ENCODE data around the gene IGFBP2. TPM values are rescaled to one million over a fixed set of nuclear protein-coding genes. Genes with fewer than 3 reads are reported as not detected.

IGFBP2 gene
- total and polyA plus RNA-seq, 2 of the 13 experiments (the other 11 are each of a cell fraction or from before 2014, with no cell fraction given), result 2.0 to 5.8 TPM

- TF ChIP-seq ZNF543 (CRISPR knock-in tag; IDR thresholded peaks at IDR 0.05) (no peak), JUN (CRISPR knock-in tag; IDR thresholded peaks at IDR 0.05) (no peak), ZNF891 (CRISPR knock-in tag; IDR thresholded peaks at IDR 0.05) (no peak), KLF15 (CRISPR knock-in tag; IDR thresholded peaks at IDR 0.05; ENCODE audit: borderline replicate concordance) (no peak), HOXA9 (CRISPR knock-in tag; IDR thresholded peaks at IDR 0.05; ENCODE audit: borderline replicate concordance) (no peak), SIX4 (CRISPR knock-in tag; IDR thresholded peaks at IDR 0.05) (no peak), SNRNP70 (IDR thresholded peaks at IDR 0.05; ENCODE audit: low read depth, low read length) (no peak), TARDBP (CRISPR knock-in tag; IDR thresholded peaks at IDR 0.05) (no peak), HNRNPH1 (optimal IDR thresholded peaks at IDR 0.05; ENCODE audit: low read depth, low read length) (no peak), ZNF775 (CRISPR knock-in tag; IDR thresholded peaks at IDR 0.05; ENCODE audit: borderline replicate concordance) (no peak), CCAR2 (optimal IDR thresholded peaks at IDR 0.05; ENCODE audit: low read depth, low read length) (no peak), ZNF7 (CRISPR knock-in tag; IDR thresholded peaks at IDR 0.05) (no peak), MXI1 (IDR thresholded peaks at IDR 0.05; ENCODE audit: borderline replicate concordance, low read depth, low read length) (no peak), SMARCE1 (IDR thresholded peaks at IDR 0.05; ENCODE audit: borderline replicate concordance) (no peak), HMG20B (CRISPR knock-in tag; conservative IDR thresholded peaks at IDR 0.05) (no peak), ZNF572 (CRISPR knock-in tag; IDR thresholded peaks at IDR 0.05) (no peak), ZNF784 (CRISPR knock-in tag; IDR thresholded peaks at IDR 0.05; ENCODE audit: borderline replicate concordance) (no peak)
- TF ChIP-seq, protein P1, sequence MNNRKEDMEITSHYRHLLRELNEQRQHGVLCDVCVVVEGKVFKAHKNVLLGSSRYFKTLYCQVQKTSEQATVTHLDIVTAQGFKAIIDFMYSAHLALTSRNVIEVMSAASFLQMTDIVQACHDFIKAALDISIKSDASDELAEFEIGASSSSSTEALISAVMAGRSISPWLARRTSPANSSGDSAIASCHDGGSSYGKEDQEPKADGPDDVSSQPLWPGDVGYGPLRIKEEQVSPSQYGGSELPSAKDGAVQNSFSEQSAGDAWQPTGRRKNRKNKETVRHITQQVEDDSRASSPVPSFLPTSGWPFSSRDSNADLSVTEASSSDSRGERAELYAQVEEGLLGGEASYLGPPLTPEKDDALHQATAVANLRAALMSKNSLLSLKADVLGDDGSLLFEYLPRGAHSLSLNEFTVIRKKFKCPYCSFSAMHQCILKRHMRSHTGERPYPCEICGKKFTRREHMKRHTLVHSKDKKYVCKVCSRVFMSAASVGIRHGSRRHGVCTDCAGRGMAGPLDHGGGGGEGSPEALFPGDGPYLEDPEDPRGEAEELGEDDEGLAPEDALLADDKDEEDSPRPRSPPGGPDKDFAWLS (CRISPR knock-in tag; IDR thresholded peaks at IDR 0.05; ENCODE audit: borderline replicate concordance), result no peak
These were observed 17.5 kb downstream of the IGFBP2 start (continued) for GRCh38 chr2:216650626-216651257.
